ENCODE measurements around the gene FARP1. TPM values are rescaled to one million over a fixed set of nuclear protein-coding genes. Genes with fewer than 3 reads are reported as not detected.

FARP1 gene
- total RNA-seq, 1 donor from 2014 or later = 278 TPM

GRCh38 chr13:98440390-98441055, 297.6 kb downstream of the FARP1 start:
- Mint-ChIP-seq H3K27me3 (no peaks in the 10 kb centered on the region), H3K36me3 (ENCODE audit: insufficient read depth) (peaks cover 26% of the 10 kb centered on the region), H3K4me3 (ENCODE audit: low read depth) (no peak overlapping the region), H3K4me1 (ENCODE audit: low read depth) (peaks cover 2% of the 10 kb centered on the region), H3K27ac (no peak overlapping the region), H3K9me3 (ENCODE audit: low read depth) (no peaks in the 10 kb centered on the region)
- DNase-seq (ENCODE audit: low spot score, unreplicated experiment) = no peak
- TF ChIP-seq, protein P1, sequence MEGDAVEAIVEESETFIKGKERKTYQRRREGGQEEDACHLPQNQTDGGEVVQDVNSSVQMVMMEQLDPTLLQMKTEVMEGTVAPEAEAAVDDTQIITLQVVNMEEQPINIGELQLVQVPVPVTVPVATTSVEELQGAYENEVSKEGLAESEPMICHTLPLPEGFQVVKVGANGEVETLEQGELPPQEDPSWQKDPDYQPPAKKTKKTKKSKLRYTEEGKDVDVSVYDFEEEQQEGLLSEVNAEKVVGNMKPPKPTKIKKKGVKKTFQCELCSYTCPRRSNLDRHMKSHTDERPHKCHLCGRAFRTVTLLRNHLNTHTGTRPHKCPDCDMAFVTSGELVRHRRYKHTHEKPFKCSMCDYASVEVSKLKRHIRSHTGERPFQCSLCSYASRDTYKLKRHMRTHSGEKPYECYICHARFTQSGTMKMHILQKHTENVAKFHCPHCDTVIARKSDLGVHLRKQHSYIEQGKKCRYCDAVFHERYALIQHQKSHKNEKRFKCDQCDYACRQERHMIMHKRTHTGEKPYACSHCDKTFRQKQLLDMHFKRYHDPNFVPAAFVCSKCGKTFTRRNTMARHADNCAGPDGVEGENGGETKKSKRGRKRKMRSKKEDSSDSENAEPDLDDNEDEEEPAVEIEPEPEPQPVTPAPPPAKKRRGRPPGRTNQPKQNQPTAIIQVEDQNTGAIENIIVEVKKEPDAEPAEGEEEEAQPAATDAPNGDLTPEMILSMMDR (IDR thresholded peaks at IDR 0.05; ENCODE audit: unreplicated experiment) = no peak

DNA sequence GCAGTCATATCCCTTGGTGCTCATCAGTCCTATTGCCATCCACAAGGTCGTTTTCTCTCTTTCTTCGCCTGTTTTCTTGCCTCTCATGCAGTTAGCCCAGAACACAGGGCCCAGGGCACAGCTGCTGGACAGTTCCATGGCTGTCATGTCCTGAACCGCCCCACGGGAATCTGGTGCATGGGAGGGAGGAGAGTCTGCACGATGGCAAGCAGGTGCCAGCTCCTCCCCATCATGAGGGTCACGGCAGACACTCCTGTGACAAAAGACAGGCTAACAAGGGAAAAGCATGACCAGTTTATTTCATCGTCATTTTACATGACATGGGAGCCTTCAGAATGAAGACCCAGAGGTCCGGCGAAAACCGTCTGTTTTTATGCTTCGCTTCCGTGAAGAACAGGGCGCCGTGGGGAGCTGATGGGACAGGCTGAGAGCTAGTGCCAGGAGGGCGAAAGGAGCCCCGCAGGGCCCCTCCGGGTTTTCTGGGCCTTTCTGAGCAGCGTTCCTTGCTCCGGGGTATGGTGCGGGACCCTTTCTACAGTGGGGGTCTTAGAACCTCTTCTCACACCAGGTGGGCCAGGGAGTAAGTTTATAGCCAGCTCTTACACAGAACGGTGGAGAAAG, 298.3 kb downstream of the FARP1 start:
- Mint-ChIP-seq H3K4me1 (ENCODE audit: low read depth) (peaks cover 2% of the 10 kb centered on the region), H3K36me3 (ENCODE audit: insufficient read depth) (peaks cover 23% of the 10 kb centered on the region), H3K27ac (peak overlapping the region; percentile 82), H3K4me3 (ENCODE audit: low read depth) (no peak overlapping the region), H3K9me3 (ENCODE audit: low read depth) (no peaks in the 10 kb centered on the region), H3K27me3 (no peaks in the 10 kb centered on the region)
- DNase-seq (ENCODE audit: low spot score, unreplicated experiment) = no peak
- TF ChIP-seq, protein P1 (IDR thresholded peaks at IDR 0.05; ENCODE audit: unreplicated experiment) = no peak

- Mint-ChIP-seq H3K4me1 (ENCODE audit: low read depth) (peaks cover 2% of the 10 kb centered on the region), H3K4me3 (ENCODE audit: low read depth) (no peak overlapping the region), H3K27me3 (no peaks in the 10 kb centered on the region), H3K36me3 (ENCODE audit: insufficient read depth) (peaks cover 18% of the 10 kb centered on the region), H3K9me3 (ENCODE audit: low read depth) (no peaks in the 10 kb centered on the region), H3K27ac (no peak overlapping the region)
- TF ChIP-seq, protein P1 (IDR thresholded peaks at IDR 0.05; ENCODE audit: unreplicated experiment) = no peak
- no peak for DNase-seq (ENCODE audit: low spot score, unreplicated experiment)
Measured at GRCh38 chr13:98442391-98443230, 299.7 kb downstream of the FARP1 start.

- H3K27ac Mint-ChIP-seq = peak overlapping the region; percentile 35
- DNase-seq (ENCODE audit: low spot score, unreplicated experiment) = no peak
- TF ChIP-seq, protein P1 (IDR thresholded peaks at IDR 0.05; ENCODE audit: unreplicated experiment) = no peak
- peaks cover 2% of the 10 kb centered on the region for H3K4me1 Mint-ChIP-seq (ENCODE audit: low read depth)
- peaks cover 25% of the 10 kb centered on the region for H3K36me3 Mint-ChIP-seq (ENCODE audit: insufficient read depth)
- no peak overlapping the region for H3K4me3 Mint-ChIP-seq (ENCODE audit: low read depth)
- H3K9me3 Mint-ChIP-seq (ENCODE audit: low read depth) = no peaks in the 10 kb centered on the region
- H3K27me3 Mint-ChIP-seq = no peaks in the 10 kb centered on the region
Measured at GRCh38 chr13:98443329-98443728, 300.4 kb downstream of the FARP1 start.

DNA sequence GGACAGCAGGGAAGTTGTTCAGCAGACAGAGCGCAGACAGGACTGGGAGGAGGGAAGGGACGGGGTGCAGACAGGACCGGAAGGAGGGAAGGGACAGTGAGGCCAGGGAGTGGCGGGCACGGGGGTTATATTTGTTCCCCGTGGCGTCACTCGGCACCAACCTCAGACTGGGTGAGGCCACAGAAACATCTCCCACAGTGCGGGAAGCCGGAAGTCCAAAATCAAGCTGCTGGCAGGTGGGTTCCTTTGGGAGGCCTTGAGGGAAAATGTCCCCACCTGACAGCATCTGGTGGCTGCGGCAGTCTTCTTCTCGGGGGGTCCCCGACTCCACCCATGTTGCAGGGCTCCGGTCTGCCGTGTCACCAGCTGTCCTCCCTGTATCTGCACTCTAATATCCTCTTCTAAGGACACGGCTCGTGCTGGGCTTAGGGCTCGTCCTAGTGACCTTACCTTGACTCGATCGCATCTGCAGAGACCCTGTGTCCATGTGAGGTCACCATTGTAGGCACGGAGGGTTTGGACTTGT, 301.0 kb downstream of the FARP1 start:
- no peak overlapping the region for H3K4me3 Mint-ChIP-seq (ENCODE audit: low read depth)
- H3K9me3 Mint-ChIP-seq (ENCODE audit: low read depth) = no peaks in the 10 kb centered on the region
- H3K27ac Mint-ChIP-seq = peak overlapping the region; percentile 84
- H3K36me3 Mint-ChIP-seq (ENCODE audit: insufficient read depth) = peaks cover 27% of the 10 kb centered on the region
- TF ChIP-seq, protein P1 (IDR thresholded peaks at IDR 0.05; ENCODE audit: unreplicated experiment) = no peak
- no peak for DNase-seq (ENCODE audit: low spot score, unreplicated experiment)
- H3K27me3 Mint-ChIP-seq = no peaks in the 10 kb centered on the region
- H3K4me1 Mint-ChIP-seq (ENCODE audit: low read depth) = peaks cover 2% of the 10 kb centered on the region
